ENCODE results near the gene HBM. TPM values are rescaled to one million over a fixed set of nuclear protein-coding genes. Genes with fewer than 3 reads are reported as not detected.

HBM gene
- total RNA-seq, 1 donor from 2014 or later, result not detected

DNA sequence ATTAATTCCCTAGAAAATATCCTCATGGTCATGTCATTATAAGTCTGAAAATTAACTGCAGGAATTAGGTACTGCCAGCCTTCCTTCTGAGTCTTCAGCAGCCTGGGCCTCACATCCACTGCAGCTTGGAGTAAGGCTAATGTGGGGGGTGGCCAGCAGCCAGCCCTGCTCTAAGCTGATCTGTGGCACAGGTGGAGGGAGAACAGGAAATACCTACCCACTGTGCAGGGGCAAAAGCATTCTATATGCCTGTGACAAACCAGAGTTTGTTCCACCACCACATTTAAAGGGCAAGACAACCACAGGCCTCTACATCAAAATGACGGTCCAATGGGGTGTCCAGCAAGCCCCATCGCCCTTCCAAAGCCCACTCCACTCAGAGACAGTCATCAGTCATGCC is 36.7 kb upstream of the HBM start:
- H3K4me3 Mint-ChIP-seq (ENCODE audit: unreplicated experiment), result no peak overlapping the region
- peaks cover under 1% of the 10 kb centered on the region for H3K4me1 Mint-ChIP-seq (ENCODE audit: low read depth)
- DNase-seq (ENCODE audit: low spot score), result peak; percentile 14
- no peak overlapping the region for H3K27ac Mint-ChIP-seq (ENCODE audit: unreplicated experiment)
- TF ChIP-seq, protein P1, sequence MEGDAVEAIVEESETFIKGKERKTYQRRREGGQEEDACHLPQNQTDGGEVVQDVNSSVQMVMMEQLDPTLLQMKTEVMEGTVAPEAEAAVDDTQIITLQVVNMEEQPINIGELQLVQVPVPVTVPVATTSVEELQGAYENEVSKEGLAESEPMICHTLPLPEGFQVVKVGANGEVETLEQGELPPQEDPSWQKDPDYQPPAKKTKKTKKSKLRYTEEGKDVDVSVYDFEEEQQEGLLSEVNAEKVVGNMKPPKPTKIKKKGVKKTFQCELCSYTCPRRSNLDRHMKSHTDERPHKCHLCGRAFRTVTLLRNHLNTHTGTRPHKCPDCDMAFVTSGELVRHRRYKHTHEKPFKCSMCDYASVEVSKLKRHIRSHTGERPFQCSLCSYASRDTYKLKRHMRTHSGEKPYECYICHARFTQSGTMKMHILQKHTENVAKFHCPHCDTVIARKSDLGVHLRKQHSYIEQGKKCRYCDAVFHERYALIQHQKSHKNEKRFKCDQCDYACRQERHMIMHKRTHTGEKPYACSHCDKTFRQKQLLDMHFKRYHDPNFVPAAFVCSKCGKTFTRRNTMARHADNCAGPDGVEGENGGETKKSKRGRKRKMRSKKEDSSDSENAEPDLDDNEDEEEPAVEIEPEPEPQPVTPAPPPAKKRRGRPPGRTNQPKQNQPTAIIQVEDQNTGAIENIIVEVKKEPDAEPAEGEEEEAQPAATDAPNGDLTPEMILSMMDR (IDR thresholded peaks at IDR 0.05), result no peak
- H3K9me3 Mint-ChIP-seq (ENCODE audit: low read depth), result no peaks in the 10 kb centered on the region
- peaks cover under 1% of the 10 kb centered on the region for H3K36me3 Mint-ChIP-seq (ENCODE audit: low read depth)
- H3K27me3 Mint-ChIP-seq (ENCODE audit: low read depth), result no peaks in the 10 kb centered on the region

DNA sequence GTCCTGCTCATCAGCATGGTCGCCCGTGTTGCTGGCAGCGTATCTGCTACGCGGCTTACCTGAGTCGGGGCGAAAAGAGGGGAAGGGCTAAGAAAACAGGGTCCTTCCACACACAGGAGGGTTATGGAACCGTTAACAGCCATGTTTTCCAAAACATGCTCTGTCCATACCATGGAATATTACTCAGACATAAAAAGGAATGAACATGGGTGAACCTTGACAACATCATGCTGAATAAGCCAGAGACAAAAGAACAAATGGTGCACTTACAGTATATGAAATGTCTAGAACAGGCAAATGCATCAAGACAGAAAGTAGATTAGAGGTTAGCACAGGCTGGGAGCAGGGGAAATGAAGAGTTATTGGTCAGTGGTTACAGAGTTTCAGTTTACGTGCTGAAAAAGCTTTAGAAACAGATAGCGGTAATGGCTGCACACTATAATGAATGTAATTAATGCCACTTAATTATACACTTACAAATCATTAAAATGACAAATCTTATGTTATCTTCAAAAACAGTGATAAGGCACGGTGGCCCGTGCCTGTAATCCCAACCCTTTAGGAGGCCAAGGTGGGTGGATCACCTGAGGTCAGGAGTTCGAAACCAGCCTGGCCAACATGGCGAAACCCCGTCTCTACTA is 35.1 kb upstream of the HBM start:
- Mint-ChIP-seq H3K27me3 (ENCODE audit: low read depth) (no peaks in the 10 kb centered on the region), H3K4me3 (ENCODE audit: unreplicated experiment) (no peak overlapping the region), H3K36me3 (ENCODE audit: low read depth) (no peaks in the 10 kb centered on the region), H3K27ac (ENCODE audit: unreplicated experiment) (no peak overlapping the region), H3K4me1 (ENCODE audit: low read depth) (peaks cover 4% of the 10 kb centered on the region), H3K9me3 (ENCODE audit: low read depth) (no peaks in the 10 kb centered on the region)
- TF ChIP-seq, protein P1 (IDR thresholded peaks at IDR 0.05), result no peak
- DNase-seq (ENCODE audit: low spot score), result no peak

DNA sequence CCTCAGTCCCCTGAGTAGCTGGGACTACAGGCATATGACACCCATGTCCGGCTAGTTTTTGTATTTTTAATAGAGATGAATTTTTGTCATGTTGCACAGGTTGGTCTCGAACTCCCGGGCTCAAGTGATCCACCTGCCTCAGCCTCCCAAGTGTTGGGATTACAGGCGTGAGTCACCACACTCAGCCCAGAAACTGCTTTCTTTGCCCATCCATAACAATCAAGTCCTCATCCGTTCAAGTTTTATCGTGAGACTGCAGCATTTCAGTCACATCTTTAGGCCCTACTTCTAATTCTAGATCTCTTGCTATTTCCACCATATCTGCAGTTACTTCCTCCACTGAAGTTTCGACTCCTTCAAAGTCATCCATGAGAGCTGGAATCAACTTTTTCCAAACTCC is 33.7 kb upstream of the HBM start:
- TF ChIP-seq, protein P1 (IDR thresholded peaks at IDR 0.05), result no peak

DNA sequence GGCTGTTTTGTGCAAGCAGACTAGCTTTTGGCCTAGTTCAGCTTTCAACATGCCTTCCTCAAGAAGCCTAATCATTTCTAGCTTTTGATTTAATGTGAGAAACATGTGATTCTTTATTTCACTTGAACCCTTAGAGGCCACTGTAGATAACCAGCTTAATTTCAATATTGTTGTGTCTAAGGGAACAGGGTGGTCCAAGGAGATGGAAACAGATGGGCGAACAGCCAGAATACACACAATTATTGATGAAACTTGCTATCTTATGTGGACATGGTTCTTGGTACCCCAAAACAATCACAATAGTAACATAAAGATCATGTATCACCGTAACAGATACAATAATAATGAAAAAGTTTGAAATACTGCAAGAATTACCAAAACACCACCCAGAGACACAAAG is 32.1 kb upstream of the HBM start:
- H3K4me3 Mint-ChIP-seq (ENCODE audit: unreplicated experiment), result no peak overlapping the region
- TF ChIP-seq, protein P1 (IDR thresholded peaks at IDR 0.05), result no peak
- H3K27me3 Mint-ChIP-seq (ENCODE audit: low read depth), result no peaks in the 10 kb centered on the region
- no peak for DNase-seq (ENCODE audit: low spot score)
- H3K4me1 Mint-ChIP-seq (ENCODE audit: low read depth), result peaks cover 14% of the 10 kb centered on the region
- no peaks in the 10 kb centered on the region for H3K9me3 Mint-ChIP-seq (ENCODE audit: low read depth)
- H3K27ac Mint-ChIP-seq (ENCODE audit: unreplicated experiment), result no peak overlapping the region
- H3K36me3 Mint-ChIP-seq (ENCODE audit: low read depth), result no peaks in the 10 kb centered on the region

More for the DNA sequence above, 33.7 kb upstream of the HBM start:
- peaks cover 8% of the 10 kb centered on the region for H3K4me1 Mint-ChIP-seq (ENCODE audit: low read depth)
- no peak overlapping the region for H3K4me3 Mint-ChIP-seq (ENCODE audit: unreplicated experiment)
- no peaks in the 10 kb centered on the region for H3K36me3 Mint-ChIP-seq (ENCODE audit: low read depth)
- no peaks in the 10 kb centered on the region for H3K27me3 Mint-ChIP-seq (ENCODE audit: low read depth)
- no peaks in the 10 kb centered on the region for H3K9me3 Mint-ChIP-seq (ENCODE audit: low read depth)
- DNase-seq (ENCODE audit: low spot score), result no peak
- H3K27ac Mint-ChIP-seq (ENCODE audit: unreplicated experiment), result no peak overlapping the region

DNA sequence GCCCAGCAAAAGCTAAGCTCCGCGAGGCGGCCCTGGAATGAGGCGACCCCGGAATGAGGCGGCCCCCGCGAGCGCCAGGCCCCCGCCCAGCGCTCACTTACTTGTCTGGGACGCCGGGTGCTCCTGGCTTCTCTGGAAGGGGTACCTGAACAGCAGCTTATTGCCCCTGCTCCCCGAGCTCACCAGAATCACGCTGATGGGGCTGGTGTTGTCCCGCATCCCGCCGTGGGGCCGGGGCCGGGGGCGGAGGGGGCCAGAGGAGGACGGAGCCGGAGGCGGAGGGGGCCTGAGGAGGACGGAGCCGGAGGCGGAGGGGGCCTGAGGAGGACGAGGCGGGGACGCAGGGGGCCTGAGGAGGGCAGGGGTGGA is 27.7 kb upstream of the HBM start:
- Mint-ChIP-seq H3K36me3 (ENCODE audit: low read depth) (no peaks in the 10 kb centered on the region), H3K4me3 (ENCODE audit: unreplicated experiment) (peak overlapping the region; percentile 80), H3K27me3 (ENCODE audit: low read depth) (no peaks in the 10 kb centered on the region), H3K4me1 (ENCODE audit: low read depth) (peaks cover 17% of the 10 kb centered on the region), H3K27ac (ENCODE audit: unreplicated experiment) (peak overlapping the region; percentile 61), H3K9me3 (ENCODE audit: low read depth) (no peaks in the 10 kb centered on the region)
- no peak for DNase-seq (ENCODE audit: low spot score)
- TF ChIP-seq, protein P1 (IDR thresholded peaks at IDR 0.05), result no peak

All from chondrocyte (in vitro differentiated cells).